HG03342 (cell line): Measurements from ENCODE around the gene APC.
"Not testable (repeated sequence)": the region's sequence is repeated elsewhere in the genome, so short reads cannot be mapped to it uniquely, and the experiment has no call there.

ENCODE experiments used
- ATAC-seq: cut with Tn5 transposase; IDR thresholded peaks from one replicate; pipeline ENCODE4 v1.9.1; 2021; ENCODE audit warnings: mild to moderate bottlenecking, moderate library complexity; ENCODE audit not compliant: unreplicated experiment

APC gene

DNA sequence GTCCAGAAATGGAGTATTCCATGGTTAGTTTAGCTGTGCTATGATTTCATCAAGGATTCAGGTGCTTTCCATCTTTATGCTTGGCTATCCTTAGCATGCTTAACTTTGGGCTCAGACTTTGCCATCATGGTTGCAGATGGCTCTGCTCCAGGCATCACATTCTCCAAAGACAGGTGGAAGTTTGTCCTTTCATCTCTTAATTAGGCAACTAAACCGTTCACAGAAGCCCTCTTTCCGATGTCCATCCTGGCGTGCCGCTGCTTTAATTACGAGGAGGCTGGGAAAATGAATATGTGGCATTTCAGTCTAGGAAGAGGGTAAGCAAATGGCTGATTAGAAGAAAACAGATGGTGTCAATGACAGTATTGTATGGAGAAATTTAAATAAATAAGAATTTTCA is 24.5 kb upstream of the APC start:
- no peak for ATAC-seq

DNA sequence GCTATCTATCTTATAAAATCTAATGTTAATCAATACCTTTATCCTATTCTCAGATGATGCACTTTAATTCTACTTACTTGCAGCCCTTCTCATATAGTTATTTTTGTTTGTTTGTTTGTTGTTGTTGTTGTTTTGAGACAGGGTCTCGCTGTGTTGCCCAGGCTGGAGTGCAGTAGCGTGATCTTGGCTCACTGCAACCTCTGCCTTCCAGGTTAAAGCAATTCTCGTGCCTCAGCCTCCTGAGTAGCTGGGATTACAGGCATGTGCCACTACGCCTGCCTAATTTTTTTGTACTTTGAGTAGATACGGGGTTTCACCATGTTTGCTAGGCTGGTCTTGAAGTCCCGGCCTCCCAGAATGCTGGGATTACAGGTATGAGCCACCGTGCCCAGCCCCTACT is 20.8 kb upstream of the APC start:
- ATAC-seq, result not testable (repeated sequence)

DNA sequence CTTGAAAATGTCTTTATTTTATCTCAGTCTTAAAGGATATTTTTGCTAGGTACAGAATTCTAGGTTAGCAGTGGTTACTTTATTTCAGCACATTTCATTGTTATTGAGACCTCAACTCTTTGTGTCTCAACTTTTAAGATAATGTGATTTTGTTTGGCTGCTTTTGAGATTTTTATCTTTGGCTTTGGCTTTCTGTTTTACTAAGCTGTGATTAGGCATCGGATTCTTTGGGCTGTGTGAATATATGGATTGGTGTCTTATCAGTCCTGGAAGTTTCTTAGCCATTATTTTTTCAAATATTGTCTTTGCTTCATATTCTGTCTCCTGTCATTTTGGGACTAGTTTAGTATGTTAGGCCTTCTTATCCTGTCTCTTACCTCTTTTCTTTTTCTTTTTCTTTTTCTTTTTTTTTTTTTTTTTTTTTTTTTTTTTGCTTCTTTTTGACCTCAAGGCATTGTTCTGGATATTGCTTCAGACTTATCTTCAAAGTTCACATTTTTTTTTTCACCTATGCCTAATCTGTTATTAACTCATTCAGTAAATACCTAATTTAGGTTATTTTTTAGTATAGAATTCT is 20.1 kb upstream of the APC start:
- ATAC-seq, result no peak

DNA sequence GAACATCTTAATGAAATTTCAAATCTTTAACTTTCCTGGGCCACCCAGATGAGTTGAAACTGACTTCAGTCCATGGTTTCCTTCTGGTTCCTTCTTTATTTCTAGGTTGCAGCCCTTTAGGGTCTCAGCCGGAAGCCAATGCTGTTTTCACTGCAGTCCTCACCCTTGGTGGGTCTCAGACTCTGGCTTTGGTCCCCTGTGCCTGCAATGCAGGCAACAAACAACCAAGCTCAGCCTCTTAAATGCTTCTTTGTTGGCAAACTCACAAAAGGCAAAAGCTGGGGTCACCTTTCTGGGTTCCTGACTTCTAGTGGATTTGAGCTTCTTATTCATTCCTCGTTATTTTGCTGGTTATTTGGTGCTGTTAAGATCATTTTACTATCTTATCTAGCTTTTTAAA is 19.3 kb upstream of the APC start:
- no peak for ATAC-seq

DNA sequence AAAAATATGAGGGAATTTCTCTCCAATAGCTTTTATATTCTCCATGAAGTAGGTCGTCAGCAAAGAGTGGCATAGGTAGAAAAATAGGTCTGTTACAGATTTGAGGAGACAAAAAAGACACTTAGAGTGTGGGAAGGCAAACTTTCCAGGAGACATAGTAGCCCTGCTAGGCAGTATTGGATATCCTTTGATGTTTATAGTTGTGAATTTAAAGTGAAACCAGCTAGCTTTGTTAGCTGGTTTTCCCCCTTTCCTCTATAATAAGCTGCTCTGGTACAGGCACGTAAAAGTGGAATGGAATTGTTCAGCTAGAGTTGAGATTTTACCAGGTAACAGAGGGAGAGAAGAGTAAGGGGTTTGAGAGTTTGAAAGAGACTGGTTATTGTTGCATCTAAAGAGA is 17.1 kb upstream of the APC start:
- ATAC-seq, result no peak

DNA sequence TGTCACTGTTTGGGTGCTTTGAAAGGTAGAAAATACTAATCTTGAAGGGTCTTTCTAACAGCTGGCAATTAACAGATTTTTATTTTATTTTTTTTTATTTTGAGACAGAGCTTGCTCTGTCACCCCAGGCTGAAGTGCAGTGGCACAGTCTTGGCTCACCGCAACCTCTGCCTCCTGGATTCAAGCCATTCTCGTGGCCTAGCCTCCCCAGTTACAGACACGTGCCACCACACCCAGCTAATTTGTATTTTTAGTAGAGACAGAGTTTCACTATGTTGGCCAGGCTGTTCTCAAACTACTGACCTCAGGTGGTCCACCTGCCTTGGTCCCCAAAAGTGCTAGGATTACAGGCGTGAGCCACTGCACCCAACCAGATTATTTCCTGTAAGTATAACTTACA is 12.8 kb upstream of the APC start:
- no peak for ATAC-seq

DNA sequence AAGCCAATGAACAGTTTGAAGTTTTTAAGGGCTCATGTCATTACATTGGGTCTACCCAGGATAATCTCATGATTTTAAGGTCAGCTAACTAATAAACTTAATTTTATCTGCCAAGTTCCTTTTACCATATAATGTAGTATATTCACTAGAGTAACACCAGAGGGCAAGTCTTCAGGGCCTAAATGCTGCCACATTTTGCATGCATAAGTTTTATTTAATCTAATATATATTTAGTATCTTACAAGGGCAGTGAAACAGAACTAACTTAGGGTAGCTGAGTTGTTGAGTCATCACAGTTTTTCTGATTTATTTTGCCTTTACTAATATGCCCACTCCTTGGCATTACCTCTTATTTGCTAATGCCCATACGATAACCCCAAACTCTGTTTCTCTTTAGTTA is 8.1 kb upstream of the APC start:
- ATAC-seq, result no peak

DNA sequence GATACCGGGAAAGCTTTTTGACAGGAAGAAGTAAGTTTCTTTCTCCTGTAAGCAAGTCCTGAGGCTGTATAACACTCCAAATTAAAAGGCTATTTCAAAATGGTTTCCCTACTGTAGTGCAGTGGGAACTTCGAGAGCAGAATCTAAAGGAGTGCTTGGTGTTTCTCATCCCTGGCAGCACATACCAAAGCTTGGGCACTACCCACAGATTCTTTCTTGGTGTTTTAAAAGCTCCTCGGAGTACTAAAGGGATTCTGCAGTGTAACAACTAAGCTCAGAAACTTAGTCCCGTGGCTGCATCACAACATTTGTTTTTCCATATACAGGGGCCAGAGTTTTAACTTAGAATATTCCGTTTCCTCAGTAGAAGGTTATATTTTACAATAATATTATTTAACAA is 5.6 kb upstream of the APC start:
- ATAC-seq, result no peak

DNA sequence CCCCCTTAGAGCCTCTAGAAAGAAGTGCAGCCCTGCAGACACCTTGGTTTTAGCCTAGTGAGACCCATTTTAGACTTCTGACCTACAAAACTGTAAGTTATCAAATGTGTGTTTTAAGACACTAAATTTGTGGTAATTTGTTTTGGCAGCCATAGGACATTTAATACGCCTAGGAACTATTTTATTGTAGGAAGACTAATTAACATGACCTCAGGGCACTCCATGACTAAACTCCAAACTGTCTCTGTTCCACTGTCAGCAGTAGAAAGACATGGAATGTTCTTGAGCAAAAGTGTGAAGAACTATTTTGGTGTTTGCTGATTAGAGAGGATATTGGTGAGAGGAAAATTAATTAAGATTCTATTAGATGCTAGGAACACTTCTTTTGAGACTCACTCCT is 4.1 kb upstream of the APC start:
- no peak for ATAC-seq

DNA sequence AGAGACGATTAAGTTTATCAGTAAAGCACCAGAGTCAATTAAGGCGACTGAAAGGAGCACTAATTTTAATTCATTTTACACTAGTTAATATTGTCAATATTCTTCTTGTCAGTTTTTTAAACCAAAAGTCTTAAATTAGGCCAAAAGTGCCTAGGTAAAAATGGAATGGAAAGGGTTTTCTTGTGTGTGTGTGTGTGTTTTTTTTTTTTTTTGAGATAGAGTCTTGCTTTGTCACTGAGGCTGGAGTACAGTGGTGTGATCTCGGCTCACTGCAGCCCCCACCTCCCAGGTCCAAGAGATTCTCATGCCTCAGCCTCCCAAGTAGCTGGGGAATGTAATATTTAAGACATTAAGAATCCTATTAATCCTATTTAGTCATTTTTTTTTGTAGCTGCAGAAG is 3.1 kb upstream of the APC start:
- ATAC-seq, result no peak

DNA sequence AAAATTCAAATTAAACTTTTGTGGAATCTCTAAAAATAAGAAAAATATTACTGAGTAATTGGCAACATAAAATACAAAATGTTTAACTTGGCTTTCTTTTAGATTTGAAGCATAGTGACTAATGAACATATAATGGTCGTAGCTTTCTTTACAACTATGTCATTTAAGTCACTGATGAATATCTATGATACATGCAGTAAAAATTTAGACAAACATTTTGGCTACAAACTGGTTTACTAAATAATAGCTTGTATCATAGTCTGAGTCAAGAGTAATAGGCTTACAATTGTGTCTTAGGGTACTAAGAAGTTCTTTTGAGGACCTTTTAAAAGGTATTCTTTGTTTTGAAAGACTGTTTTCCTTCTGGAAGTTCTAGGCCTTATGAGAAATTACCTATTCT is 2.0 kb upstream of the APC start:
- ATAC-seq, result no peak

DNA sequence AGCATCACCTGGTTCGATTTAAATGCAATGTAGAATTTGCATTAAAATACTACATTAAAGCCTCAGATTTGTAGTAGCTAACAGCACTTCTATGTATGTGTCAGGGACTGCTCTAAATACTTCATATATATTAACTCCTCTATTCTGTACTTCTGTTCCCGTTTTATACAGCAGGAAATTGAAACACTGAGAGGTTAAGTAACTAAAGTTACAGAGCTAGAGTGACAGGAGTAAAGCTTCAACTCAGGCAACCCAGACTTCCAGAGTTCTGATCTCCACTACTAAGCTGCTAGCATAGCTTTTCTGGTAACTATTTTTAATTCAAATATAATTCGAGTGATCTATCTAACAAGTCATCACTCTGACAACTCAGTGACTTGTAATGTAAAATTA is 619 bp upstream of the APC start:
- ATAC-seq, result no peak

DNA sequence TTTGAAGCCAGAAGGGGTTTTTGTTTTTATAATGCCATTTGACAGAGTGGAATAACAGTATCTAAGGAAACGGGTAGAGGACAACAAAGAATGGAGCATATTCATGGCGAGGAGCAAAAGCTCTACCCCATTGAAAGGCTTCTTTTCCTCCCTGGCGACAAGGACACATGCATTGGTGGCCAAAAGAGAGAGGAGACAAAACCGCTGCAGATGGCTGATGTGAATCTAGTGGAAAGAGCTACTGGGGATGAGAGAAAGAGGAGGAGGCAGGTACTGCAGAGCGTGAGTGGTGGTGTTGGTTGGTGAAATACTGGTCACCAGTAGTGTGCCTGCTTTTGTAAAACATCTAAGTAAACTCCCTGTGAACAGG is 491 bp downstream of the APC start:
- ATAC-seq, result peak; percentile 38

DNA sequence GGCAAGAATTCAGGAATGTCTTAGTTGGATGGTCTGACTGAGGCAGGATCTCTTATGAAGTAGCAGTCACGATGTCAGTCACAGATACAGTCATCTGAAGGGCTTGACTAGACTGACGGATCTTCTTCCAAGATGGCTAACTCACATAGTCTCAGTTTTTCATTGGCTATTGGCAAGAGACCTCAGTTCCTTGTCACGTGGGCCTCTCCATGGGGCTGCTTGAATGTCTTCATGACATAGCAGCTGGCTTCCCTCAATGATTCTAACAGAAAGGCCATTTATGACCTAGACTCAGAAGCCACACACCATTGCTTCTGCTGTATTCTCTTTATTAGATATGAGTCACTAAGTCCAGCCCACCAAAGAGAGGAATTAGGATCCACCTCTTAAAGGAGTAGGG is 4.7 kb downstream of the APC start:
- ATAC-seq, result no peak

DNA sequence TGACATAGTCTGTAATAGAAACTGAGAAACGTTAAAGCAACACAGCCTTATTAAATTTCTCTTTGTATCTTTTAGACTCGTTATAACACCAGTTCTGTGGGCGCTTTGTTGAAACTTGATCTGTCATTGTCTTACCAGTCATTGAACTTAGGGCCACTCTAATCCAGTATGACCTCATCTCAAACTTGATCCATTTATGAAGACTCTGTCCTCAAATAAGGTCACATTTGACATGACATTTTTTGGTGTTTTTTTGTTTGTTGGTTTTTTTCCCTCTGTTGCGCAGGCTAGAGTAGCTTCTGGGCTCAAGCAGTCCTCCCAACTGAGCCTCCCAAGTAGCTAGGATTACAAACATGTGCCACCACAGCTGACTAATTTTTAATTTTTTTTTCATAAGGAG is 5.9 kb downstream of the APC start:
- no peak for ATAC-seq

DNA sequence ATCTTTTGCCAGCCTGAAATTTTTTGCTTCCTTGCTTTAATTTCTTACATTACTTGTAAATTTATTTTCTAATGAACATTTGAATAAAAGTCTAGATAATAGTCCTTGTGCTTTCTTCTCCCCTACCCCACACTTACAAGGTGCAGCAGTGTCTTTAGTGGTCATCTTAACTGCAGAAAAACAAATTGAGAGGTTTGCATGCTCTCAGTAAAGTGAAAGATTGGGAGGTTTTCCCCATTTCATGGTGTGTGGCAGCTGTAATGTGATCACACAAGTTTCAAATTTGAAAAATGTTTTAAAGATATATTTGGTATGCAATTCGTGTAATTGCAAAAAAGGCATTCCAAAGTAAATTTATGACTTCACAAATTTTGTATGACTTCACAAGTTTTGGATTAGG is 14.7 kb downstream of the APC start:
- ATAC-seq, result no peak

DNA sequence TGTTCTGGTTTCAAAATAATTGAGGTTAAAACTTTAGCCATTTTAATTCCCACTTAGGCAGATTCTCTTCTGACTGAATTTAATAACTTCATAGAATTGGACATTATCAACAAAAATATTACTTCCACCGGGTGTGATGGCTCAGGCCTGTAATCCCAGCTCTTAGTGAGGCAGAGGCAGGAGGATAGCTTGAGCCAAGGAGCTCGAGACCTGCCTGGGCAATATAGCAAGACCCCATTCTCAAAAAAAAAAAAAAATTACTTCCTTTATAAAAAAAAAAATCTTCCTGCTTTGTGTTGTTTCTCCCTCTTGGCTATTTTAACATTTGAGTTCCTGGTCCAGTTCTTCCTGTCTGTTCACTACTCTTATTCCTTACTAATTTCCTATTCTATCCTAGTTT is 18.0 kb downstream of the APC start:
- ATAC-seq, result no peak

DNA sequence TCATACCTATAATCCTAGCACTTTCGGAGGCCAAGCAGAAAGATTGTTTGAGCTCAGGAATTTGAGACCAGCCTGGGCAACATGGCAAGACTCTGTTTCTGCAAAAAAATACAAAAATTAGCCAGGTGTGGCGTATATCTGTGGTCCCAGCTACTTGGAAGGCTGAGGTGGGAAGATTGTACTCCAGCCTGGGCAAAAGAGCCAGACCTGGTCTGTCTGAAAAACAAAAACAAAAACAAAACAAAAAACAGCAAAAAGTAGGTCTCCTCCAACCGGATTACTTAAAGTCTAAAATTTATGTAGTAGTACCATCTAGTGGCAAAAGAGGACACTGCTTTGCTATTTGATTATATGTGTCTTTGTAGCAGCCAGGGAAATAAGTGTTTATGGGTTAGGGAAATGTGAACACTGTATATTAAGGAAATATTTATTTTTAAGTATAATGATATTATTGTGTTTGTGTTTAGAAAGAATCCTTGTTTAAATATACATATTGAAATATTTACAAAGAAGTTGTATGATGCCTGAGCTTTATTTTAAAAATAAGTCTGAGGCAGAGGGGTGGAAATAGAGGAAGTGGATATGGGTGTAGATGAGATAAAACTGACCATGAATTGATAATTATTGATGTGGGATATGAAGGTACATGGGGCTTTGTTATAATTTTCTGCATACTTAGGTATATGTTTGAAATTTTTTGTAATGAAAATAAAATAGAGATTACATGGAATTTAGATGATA is 20.0 kb downstream of the APC start:
- ATAC-seq, result peak; percentile 85

DNA sequence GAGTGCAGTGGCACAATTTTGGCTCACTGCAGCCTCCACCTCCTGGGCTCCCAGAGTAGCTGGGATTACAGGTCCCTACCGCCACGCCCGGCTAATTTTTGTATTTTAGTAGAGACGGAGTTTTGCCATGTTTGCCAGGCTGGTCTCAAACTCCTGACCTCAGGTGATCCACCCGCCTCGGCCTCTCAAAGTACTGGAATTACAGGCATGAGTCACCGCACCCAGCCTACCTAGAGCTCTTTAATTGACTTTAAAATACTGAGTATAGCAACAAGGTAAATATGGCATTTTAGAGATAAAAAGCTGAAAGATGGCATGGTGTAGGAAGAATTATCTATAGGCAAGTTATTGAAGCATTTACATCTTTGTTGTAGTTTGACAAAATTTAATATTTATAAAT is 21.0 kb downstream of the APC start:
- no peak for ATAC-seq

DNA sequence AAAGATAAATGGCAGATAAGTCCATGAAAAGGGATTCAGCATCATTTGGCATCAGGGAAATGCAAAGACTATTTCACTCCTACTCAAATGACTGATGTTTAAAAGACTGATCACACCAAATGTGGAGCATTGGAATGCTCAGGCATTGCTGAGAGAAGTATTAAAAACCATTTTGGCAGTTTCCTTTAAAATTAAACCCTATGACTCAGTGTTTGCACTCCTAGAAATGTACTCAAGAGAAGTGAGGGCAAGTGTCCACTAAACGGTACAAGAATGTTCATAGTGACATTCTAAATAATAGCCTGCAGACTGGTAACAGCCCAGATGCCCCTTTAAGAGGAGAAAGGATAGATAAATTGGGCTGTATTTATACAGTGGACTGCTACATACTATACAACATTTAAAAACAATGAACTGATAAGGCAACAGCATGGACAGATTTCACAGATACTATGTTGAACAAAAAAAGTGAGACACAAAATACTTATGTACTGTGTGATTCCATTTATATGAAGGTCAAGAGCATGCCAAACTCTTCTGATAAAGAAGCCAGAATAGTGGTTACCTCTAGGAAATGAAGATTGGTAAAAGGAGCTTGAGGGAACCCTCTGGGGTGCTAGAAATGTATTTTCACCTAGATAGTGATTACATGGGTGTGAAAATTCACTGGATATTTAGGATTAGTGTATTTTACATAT is 24.6 kb downstream of the APC start:
- ATAC-seq, result no peak

DNA sequence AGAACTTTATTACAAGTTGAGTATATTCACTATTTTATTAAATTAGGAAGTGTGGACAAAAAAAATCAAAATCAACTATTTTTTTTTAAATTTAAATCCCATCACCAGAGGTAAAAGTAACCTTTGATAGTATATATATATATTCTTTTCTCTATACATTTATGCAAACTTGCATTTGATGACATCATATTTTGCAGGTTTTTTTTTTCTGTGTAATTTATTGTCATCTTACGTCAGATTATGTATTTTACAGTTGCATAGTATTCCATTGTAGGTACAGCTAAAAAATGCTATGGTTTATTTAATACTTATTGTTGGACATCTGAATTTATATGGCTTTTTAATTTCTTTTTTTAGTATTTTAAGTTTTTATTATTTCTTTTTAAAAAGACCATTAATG is 25.5 kb downstream of the APC start:
- ATAC-seq, result no peak

DNA sequence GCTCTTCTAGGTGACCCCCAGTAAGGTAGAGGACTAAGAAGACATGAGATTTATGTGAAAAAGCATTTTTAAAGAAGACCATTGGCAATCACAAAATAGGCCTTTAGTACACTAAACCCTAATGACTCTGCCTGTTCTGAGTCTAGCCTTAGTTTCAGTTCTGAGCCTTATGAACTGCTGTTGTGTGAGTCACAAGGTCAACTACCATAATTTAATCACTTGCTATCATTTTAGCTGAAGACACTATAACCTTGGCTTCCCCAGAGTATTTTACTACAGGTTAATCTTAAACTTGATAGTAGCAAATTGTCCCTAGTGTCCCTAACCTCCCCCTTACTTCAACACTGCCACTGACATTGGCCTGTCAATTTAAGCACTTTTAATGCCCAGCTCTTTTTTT is 34.4 kb downstream of the APC start:
- ATAC-seq, result no peak
